Amygdala (tissue), 56 donors: ENCODE data around the gene DRD1.
A peak's percentile ranks its signal among the peaks of the same experiment; 100 is the strongest.
"Not testable (repeated sequence)": the region's sequence is repeated elsewhere in the genome, so short reads cannot be mapped to it uniquely, and the experiment has no call there.

Experiments
- DNase-seq, 56 donors: peaks; one replicate each; lab custom pipeline; 2025; lab: John Stamatoyannopoulos, UW

The DRD1 gene

DNA sequence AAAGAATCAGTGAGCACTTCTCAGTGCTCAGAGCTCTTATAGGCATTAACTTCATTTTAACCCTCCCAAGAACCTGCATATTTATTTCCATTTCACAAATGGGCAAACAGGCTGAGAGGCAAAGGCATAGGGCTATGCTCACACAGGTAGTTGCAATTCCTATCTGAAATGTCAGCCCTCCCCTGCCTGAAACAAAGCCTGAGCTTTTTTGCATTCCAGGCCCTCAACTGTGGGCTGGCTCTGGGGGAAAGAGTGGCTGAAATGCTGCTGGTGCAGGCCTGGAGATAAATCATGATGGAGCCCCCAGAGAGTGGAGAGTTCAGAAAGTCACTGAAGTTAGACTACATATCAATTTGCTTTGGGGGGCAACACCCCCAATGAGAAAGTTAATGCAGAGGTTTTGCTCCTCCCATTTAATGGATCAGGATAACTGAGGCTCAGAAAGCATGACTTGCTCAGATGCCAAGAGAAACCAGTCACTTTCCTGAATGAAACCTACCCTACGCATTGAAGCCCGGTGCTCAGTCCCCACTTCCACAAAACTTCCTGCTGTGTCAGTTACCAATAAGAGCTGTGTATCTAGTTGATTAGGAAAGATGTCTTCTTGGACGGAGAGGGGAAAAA, 5.6 kb downstream of the DRD1 start:
- DNase-seq, result no peak

DNA sequence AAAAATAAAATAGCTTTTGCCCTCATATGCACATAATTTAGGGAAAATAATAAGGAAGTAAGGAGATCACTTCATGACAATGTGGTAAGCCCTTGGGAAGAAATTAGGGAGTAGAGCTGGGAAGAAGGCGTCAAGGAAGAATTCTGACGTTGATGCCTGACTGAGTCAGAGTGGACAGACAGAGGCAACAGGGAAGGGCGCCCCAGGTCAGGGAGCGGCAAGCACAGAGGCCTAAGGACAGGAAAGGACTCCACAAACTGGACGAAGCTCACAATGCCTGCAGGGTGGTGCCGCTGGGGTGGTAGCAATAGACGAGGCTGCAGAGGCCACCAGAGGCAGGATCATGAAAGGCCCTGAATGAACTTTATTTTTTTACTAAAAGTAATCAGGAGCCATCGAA, 7.6 kb downstream of the DRD1 start:
- no peak for DNase-seq

- no peak for DNase-seq
These were observed 9.2 kb downstream of the DRD1 start for GRCh38 chr5:175434800-175435199.

DNA sequence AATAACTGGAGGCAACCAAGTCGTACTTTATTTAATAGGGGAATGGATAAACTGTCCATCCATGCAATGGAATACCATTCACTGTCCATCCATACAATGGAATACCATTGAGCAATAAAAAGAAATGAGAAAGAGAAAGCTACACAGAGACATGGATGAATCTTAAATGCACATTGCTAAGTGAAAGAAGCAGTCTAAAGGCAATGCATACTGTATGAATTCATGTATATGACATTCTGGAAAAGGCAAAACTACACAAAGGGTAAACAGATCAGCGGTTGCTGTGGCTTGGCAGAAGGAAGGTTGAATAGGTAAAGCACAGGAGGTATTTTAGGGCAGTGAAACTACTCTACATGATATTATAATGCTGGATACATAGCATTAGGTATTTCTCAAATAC, 16.2 kb downstream of the DRD1 start:
- no peak for DNase-seq

GRCh38 chr5:175424594-175424993, 19.4 kb downstream of the DRD1 start:
- not testable (repeated sequence) for DNase-seq

DNA sequence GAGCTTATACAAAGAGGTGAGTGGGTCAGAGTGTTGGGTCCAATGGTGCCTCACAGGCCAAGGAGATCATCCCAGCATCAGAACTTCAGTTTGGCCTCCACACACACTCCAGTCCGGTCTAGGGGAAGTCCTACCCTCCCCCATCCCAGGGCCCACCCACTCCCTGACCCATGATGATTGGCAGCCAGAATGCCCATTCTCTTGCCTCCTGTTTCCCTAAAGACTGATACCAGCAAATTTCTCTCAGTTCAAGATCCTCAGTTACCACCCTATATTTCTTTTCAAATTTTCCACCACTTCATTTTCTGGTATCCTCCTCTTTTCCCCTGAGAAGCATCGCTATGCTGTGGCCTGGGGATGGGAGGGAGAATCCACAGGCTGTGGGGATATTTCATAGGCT, 21.9 kb downstream of the DRD1 start:
- no peak for DNase-seq

- DNase-seq, result no peak
These were observed 23.6 kb downstream of the DRD1 start for GRCh38 chr5:175420383-175420782.

DNA sequence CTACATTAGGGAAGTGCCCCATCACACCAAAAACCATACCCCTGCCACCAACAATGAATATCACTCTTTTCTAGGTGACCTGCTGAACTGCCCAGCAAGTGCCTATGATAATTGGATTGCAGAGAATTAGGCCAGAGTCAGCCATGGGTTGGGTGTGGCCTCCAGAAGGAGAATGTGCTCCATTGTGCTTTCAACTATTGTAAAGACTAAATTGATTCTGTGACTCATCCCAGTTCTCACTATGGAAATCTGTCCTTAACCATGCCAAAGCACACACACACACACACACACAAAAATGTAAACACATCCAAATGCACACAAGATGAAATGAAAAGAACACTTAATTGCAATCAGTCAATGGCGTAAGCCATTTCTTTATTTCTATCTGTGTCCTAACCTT, 25.7 kb downstream of the DRD1 start:
- DNase-seq, result no peak

GRCh38 chr5:175417384-175417783, 26.6 kb downstream of the DRD1 start:
- DNase-seq, result no peak

- no peak for DNase-seq
These were observed 28.7 kb downstream of the DRD1 start for GRCh38 chr5:175415303-175415702.

DNA sequence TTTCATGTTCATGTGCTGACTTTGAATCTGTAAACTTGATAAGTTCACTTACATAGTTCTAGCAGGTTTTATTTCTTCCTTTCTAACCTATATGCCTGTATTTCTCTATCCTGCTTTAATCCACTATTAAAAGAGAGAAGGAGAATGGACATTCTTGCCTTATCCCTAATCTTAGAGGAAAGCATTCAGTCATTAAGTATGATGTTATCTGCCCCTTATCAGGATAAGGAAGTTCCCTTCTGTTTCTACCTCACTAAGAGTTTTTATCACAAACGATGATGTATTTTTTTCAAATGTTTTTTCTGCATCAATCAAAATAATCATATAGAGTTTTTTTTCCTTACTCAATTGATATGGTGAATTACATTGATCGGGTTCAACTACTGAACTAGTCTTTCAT, 33.1 kb downstream of the DRD1 start:
- DNase-seq, result no peak

DNA sequence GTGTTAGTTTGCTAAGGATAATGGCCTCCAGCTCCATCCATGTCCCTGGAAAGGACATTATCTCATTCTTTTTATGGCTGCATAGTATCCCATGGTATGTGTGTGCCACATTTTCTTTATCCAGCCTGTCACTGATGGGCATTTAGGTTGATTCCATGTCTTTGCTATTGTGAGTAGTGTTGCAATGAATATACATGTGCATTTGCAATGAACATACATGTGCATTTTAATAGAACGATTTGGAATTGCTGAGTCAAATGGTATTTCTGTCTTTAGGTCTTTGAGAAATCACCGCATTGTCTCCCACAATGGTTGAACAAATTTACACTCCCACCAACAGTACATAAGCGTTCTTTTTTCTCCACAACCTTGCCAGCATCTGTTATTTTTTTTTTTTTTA, 37.7 kb downstream of the DRD1 start:
- DNase-seq, result no peak

GRCh38 chr5:175397590-175398297, 46.2 kb downstream of the DRD1 start:
- not testable (repeated sequence) for DNase-seq

GRCh38 chr5:175395430-175395829, 48.6 kb downstream of the DRD1 start:
- not testable (repeated sequence) for DNase-seq

GRCh38 chr5:175394601-175395000, 49.4 kb downstream of the DRD1 start:
- DNase-seq, result no peak

GRCh38 chr5:175393897-175394296, 50.1 kb downstream of the DRD1 start:
- DNase-seq, result no peak

DNA sequence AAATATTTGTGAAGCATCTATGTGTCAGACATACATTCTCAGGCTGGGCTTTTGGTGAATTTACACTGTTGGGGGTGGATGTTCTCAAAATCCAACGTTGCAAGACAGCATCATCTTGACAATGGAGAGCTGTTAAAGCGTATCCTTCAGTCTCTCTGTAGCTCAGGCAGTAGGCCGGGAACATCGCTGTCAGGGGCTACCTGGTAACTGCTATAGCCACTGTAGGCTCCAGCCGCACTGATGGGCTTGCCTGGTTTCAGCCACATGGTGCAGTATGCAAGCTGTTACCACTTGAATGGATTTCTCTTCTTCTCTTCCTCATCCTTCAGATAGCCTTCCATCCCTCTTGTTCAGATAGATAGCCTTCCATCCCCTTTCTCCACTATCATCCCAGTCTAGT, 51.7 kb downstream of the DRD1 start:
- DNase-seq, result peak in 3 of 56 donors; percentile 2 to 24 (median 4)

DNA sequence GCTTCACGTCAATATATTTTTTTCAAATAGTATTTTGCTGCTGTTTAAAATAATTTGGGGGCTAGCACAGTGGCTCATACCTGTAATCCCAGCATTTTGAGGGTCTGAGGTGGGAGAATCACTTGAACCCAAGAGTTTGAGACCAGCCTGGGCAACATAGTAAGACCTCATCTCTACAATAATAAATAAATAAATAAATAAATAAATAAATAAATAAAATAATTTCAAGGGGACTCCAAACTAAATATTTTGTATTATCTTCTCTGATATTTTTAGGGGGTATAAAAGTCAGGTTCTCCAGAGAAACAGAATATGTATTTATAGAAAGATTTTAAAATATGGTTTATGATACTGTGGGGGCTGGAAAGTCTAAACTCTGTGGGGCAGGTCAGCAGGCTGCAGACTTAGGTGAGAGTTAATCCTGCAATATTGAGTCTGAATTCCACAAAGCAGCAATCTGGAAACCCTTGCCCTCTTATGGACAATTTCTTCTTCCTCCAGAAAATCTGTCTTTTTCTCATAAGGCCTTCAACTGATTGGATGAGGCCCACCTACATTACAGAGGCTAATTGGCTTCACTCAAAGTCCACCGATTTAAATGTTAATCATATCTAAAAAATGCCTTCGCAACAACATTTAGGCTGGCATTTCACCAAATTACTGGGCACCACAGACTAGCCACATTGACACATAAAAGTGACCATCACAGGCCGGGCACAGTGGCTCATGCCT, 53.5 kb downstream of the DRD1 start:
- DNase-seq, result no peak
